ENCODE measurements around the gene FFAR1. TPM values are rescaled to one million over a fixed set of nuclear protein-coding genes. Genes with fewer than 3 reads are reported as not detected.
A peak's percentile ranks its signal among the peaks of the same experiment; 100 is the strongest.

The FFAR1 gene
- total and polyA plus RNA-seq, 7 experiments from 2014 or later = 0.10 to 1.3 (median 0.24) TPM; not detected in 4

DNA sequence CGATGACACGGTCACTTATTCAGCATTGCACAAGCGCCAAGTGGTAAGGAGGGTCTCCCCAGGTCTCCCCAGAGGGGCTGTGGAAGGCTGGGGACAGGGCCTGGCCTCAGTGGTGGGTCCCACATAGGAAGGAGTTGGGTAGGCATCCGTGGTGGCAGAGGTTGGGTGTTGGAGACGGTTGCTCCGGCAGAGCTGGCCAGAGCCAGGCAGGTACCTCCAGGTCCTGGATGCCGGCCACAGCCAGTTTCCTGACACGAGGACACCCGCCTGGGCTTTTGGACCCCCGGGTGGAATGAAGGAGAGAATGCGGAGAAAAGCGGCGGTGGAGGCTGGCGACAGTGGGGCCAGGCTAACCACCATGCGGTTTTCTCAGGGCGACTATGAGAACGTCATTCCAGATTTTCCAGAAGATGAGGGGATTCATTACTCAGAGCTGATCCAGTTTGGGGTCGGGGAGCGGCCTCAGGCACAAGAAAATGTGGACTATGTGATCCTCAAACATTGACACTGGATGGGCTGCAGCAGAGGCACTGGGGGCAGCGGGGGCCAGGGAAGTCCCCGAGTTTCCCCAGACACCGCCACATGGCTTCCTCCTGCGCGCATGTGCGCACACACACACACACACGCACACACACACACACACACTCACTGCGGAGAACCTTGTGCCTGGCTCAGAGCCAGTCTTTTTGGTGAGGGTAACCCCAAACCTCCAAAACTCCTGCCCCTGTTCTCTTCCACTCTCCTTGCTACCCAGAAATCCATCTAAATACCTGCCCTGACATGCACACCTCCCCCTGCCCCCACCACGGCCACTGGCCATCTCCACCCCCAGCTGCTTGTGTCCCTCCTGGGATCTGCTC lies 1.3 kb upstream of the FFAR1 start:
- Histone ChIP-seq H3K27me3 (ENCODE audit: control insufficient read depth in 2 of 2, insufficient read depth in 2 of 2, low read length in 2 of 2) (no peaks in the 10 kb centered on the region), H3K27ac (ENCODE audit: low read depth, low read length) (no peak overlapping the region), H3K36me3 (ENCODE audit: control insufficient read depth in 2 of 3, insufficient read depth in 3 of 3, low read length in 3 of 3) (no peaks in the 10 kb centered on the region), H3K4me1 (ENCODE audit: control insufficient read depth in 2 of 2, insufficient read depth in 2 of 2, low read length in 2 of 2) (peaks cover 18 to 22% of the 10 kb centered on the region in 2 donors), H3K4me3 (ENCODE audit: low read length) (peak overlapping the region; percentile 36), H3K9me3 (ENCODE audit: control insufficient read depth in 2 of 3, low read length in 3 of 3) (no peaks in the 10 kb centered on the region)
- Mint-ChIP-seq H3K27me3 (peaks cover 0 to 17% (median 4%) of the 10 kb centered on the region in 5 donors), H3K27ac (peak overlapping the region in 8 of 9 donors; percentile 14 to 95 (median 78)), H3K4me1 (peaks cover 25 to 38% (median 27%) of the 10 kb centered on the region in 7 donors), H3K36me3 (no peaks in the 10 kb centered on the region), H3K4me3 (peak overlapping the region; percentile 45 to 82 (median 63)), H3K9me3 (peaks cover 0 to 3% (median 0%) of the 10 kb centered on the region in 11 donors)
- POLR2A ChIA-PET = interaction anchor here (0.8 to 1.2 kb wide), 2 partner anchors 65 to 143 kb away, joined by 3 read pairs; no protein-coding TSS in a partner anchor
- intact Hi-C loops (cut with micrococcal nuclease) = loop anchor here (2.0 to 10.0 kb wide), 2 partner anchors 78 to 202 kb away; partner anchors contain the start of genes USF2 (in 2 of the 2) and FXYD7 (in 1 of the 2)
- DNase-seq = peak; percentile 46 to 84 (median 70)
- CTCF ChIA-PET = no interaction called here
- ATAC-seq = peak; percentile 85

DNA sequence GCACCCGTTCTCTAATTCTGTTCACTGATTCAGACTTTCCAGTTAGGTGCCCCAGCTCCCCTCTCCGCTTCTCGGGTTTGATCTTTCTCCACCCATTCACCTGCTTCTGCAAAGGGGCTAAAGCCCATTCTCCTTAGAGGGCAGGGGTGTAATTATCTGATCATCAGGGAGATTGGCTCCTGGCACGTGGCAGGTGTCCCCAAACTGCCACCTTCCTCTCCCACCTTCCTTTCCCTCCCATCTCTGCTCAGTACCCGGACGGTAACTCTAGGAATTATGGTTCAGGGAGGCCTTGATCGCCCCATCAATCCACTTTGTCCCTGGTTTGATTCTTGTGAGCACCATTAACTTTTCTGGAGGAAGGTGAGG lies 212 bp downstream of the FFAR1 start:
- Histone ChIP-seq H3K4me3 (ENCODE audit: low read length) (peak overlapping the region; percentile 36), H3K4me1 (ENCODE audit: control insufficient read depth in 2 of 2, insufficient read depth in 2 of 2, low read length in 2 of 2) (peaks cover 18 to 26% of the 10 kb centered on the region in 2 donors), H3K27ac (ENCODE audit: low read depth, low read length) (no peak overlapping the region), H3K27me3 (ENCODE audit: control insufficient read depth in 2 of 2, insufficient read depth in 2 of 2, low read length in 2 of 2) (no peaks in the 10 kb centered on the region), H3K36me3 (ENCODE audit: control insufficient read depth in 2 of 3, insufficient read depth in 3 of 3, low read length in 3 of 3) (no peaks in the 10 kb centered on the region), H3K9me3 (ENCODE audit: control insufficient read depth in 2 of 3, low read length in 3 of 3) (no peaks in the 10 kb centered on the region)
- no peak for DNase-seq
- H3K4me3 Mint-ChIP-seq = peak overlapping the region in 9 of 10 donors; percentile 50 to 82 (median 59)
- no peak for ATAC-seq
- peaks cover 22 to 42% (median 30%) of the 10 kb centered on the region in 7 donors for H3K4me1 Mint-ChIP-seq
- peaks cover 0 to 3% (median 0%) of the 10 kb centered on the region in 11 donors for H3K9me3 Mint-ChIP-seq
- H3K27ac Mint-ChIP-seq = peak overlapping the region in 6 of 9 donors; percentile 6 to 95 (median 76)
- H3K27me3 Mint-ChIP-seq = peaks cover 0 to 11% (median 4%) of the 10 kb centered on the region in 5 donors
- H3K36me3 Mint-ChIP-seq = no peaks in the 10 kb centered on the region
- intact Hi-C loops (cut with micrococcal nuclease) = loop anchor here (2.0 to 10.0 kb wide), 2 partner anchors 79 to 203 kb away; partner anchors contain the start of genes USF2 (in 2 of the 2) and FXYD7 (in 1 of the 2)
- POLR2A ChIA-PET = no interaction called here
- CTCF ChIA-PET = interaction anchor here (2.0 kb wide), 1 partner anchor 147 kb away, joined by 4 read pairs; no protein-coding TSS in a partner anchor

DNA sequence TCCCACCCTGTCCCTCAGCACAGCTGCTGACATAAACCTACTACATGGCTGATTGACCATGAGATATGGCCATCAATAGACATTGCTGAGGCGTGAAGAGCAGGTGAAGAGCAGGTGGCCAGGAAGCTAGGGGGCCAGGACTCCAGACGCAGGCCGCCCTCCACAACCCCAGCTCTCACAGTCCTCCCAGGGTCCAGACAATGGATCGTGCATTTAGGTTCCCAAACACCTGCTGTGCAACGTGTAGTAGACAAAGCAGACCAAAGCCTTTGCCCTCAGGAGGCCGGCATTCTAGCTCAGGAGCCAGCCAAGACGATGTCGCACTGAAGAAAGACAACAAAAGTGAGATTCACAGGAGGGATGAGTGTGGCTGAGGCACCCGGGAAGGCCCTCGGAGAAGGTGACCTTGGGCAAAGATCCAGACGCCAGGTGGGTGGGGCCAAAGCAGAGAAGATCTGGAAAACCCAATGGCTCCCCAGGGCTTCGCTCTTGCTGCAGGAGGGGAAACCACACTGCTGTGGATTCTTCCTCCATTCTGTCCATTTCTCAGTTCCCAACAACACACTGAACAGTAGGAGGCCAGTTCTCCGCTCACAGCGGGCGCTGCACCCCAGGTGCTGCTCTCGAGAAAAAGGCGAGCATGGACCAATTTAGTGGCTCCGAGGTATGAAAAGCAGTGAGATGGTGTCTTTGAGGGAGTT lies 1.4 kb downstream of the FFAR1 start:
- intact Hi-C loops (cut with micrococcal nuclease) = loop anchor here in 1 of 2 donors (10.0 kb wide), 1 partner anchor 204 kb away; the partner anchor contains the start of gene FXYD7
- H3K4me3 Mint-ChIP-seq = no peak overlapping the region
- H3K9me3 Mint-ChIP-seq = peaks cover 0 to 3% (median 0%) of the 10 kb centered on the region in 11 donors
- Histone ChIP-seq H3K4me3 (ENCODE audit: low read length) (no peak overlapping the region), H3K4me1 (ENCODE audit: control insufficient read depth in 2 of 2, insufficient read depth in 2 of 2, low read length in 2 of 2) (peaks cover 18 to 27% of the 10 kb centered on the region in 2 donors), H3K36me3 (ENCODE audit: control insufficient read depth in 2 of 3, insufficient read depth in 3 of 3, low read length in 3 of 3) (no peaks in the 10 kb centered on the region), H3K27ac (ENCODE audit: low read depth, low read length) (no peak overlapping the region), H3K9me3 (ENCODE audit: control insufficient read depth in 2 of 3, low read length in 3 of 3) (no peaks in the 10 kb centered on the region), H3K27me3 (ENCODE audit: control insufficient read depth in 2 of 2, insufficient read depth in 2 of 2, low read length in 2 of 2) (no peaks in the 10 kb centered on the region)
- ATAC-seq (no peak), DNase-seq (peak in 1 of 9 donors; percentile 4)
- ChIA-PET CTCF (interaction anchor here (2.0 kb wide), 1 partner anchor 146 kb away, joined by 4 read pairs; no protein-coding TSS in a partner anchor), POLR2A (no interaction called here)
- H3K27me3 Mint-ChIP-seq = peaks cover 0 to 7% (median 4%) of the 10 kb centered on the region in 5 donors
- H3K36me3 Mint-ChIP-seq = no peaks in the 10 kb centered on the region
- peaks cover 22 to 44% (median 31%) of the 10 kb centered on the region in 7 donors for H3K4me1 Mint-ChIP-seq
- H3K27ac Mint-ChIP-seq = peak overlapping the region in 1 of 9 donors; percentile 68

DNA sequence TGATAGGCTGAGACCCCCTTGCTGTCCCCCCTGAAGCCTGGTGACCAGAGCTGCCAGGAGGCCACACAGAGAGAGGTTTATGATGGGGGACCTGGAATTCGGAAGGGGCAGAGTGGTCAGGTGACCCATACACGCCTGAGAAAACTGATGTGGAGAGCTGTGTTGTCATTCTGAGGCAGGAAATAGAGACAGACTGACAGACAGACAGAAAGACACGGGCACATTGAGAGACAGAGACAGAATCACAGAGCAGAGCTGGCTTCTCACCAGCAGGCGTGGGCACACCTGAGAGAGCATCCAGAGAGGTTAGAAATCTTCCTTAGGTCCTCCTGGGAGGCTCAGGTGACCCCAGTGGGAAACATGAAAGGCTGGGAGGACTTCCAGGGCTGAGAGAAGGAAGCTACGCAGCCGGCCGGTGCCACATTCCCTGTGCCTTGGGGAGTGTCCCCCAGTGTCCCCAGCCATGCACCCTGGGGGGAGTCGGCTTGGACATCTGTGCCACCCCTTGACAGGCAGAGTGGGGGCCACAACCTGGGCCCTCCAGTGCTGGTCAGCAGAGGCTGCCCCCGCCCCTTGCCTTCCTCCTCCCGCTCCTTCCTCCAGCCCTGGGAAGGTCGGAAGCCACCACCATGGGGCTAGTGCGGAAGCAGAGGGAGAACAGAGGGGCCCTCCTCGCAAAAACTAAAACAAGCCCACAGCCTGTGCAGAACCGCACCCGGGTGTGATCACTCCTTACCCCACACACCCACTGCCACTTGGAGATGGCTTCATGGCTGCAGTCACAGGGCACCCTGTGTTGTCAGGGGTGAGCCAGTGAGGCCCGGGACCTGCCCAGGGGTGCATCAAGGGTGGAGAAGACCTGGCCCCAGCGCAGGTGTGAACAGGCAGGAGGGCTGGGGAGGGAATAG lies 2.2 kb downstream of the FFAR1 start:
- Histone ChIP-seq H3K4me1 (ENCODE audit: control insufficient read depth in 2 of 2, insufficient read depth in 2 of 2, low read length in 2 of 2) (peaks cover 18 to 27% of the 10 kb centered on the region in 2 donors), H3K27ac (ENCODE audit: low read depth, low read length) (no peak overlapping the region), H3K36me3 (ENCODE audit: control insufficient read depth in 2 of 3, insufficient read depth in 3 of 3, low read length in 3 of 3) (no peaks in the 10 kb centered on the region), H3K4me3 (ENCODE audit: low read length) (no peak overlapping the region), H3K27me3 (ENCODE audit: control insufficient read depth in 2 of 2, insufficient read depth in 2 of 2, low read length in 2 of 2) (no peaks in the 10 kb centered on the region), H3K9me3 (ENCODE audit: control insufficient read depth in 2 of 3, low read length in 3 of 3) (no peaks in the 10 kb centered on the region)
- peak overlapping the region in 1 of 9 donors; percentile 68 for H3K27ac Mint-ChIP-seq
- POLR2A ChIA-PET = no interaction called here
- DNase-seq (peak in 1 of 9 donors; percentile 4), ATAC-seq (no peak)
- H3K27me3 Mint-ChIP-seq = peaks cover 0 to 7% (median 4%) of the 10 kb centered on the region in 5 donors
- H3K9me3 Mint-ChIP-seq = peaks cover 0 to 3% (median 0%) of the 10 kb centered on the region in 11 donors
- peaks cover 22 to 44% (median 31%) of the 10 kb centered on the region in 7 donors for H3K4me1 Mint-ChIP-seq
- H3K4me3 Mint-ChIP-seq = no peak overlapping the region
- intact Hi-C loops (cut with micrococcal nuclease) = loop anchor here in 1 of 2 donors (10.0 kb wide), 1 partner anchor 205 kb away; the partner anchor contains the start of gene FXYD7
- no peaks in the 10 kb centered on the region for H3K36me3 Mint-ChIP-seq
- CTCF ChIA-PET = interaction anchor here (1.4 kb wide), 1 partner anchor 113 kb away, joined by 3 read pairs; no protein-coding TSS in a partner anchor

DNA sequence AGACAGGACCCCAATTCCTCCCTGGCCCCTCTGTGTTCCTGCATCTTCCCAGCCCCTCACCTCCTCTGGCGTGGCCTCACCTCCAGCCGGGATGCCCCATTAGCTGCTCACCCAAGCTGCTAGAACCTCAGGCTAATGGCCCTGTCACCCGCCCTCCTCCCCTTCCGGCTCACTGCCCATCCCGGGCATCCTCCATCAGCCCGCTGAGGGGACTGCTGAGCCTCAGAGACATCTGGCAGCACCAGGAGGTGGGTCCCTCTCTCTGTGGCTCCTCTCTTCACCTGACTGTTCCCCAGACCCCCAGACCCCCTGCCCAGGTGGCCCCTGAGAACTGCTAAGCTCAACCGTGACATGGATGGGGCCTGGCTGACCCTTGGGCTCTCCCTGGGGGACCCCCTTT lies 2.9 kb downstream of the FFAR1 start:
- H3K27ac ChIP-seq (ENCODE audit: low read depth, low read length) = no peak overlapping the region
- H3K9me3 ChIP-seq (ENCODE audit: control insufficient read depth in 2 of 3, low read length in 3 of 3) = no peaks in the 10 kb centered on the region
- CTCF ChIA-PET = interaction anchor here (0.7 to 1.4 kb wide), 2 partner anchors 112 to 144 kb away, joined by 3 read pairs; no protein-coding TSS in a partner anchor
- H3K27me3 ChIP-seq (ENCODE audit: control insufficient read depth in 2 of 2, insufficient read depth in 2 of 2, low read length in 2 of 2) = no peaks in the 10 kb centered on the region
- Mint-ChIP-seq H3K36me3 (no peaks in the 10 kb centered on the region), H3K4me3 (no peak overlapping the region), H3K9me3 (peaks cover 0 to 3% (median 0%) of the 10 kb centered on the region in 11 donors), H3K27ac (peak overlapping the region in 1 of 9 donors; percentile 39), H3K27me3 (peaks cover 0 to 7% (median 0%) of the 10 kb centered on the region in 5 donors), H3K4me1 (peaks cover 22 to 42% (median 30%) of the 10 kb centered on the region in 7 donors)
- intact Hi-C loops (cut with micrococcal nuclease) = no loop called here
- POLR2A ChIA-PET = interaction anchor here (0.6 kb wide), 1 partner anchor 69 kb away, joined by 3 read pairs; no protein-coding TSS in a partner anchor
- DNase-seq (no peak), ATAC-seq (no peak)
- H3K4me1 ChIP-seq (ENCODE audit: control insufficient read depth in 2 of 2, insufficient read depth in 2 of 2, low read length in 2 of 2) = peaks cover 18 to 27% of the 10 kb centered on the region in 2 donors
- no peaks in the 10 kb centered on the region for H3K36me3 ChIP-seq (ENCODE audit: control insufficient read depth in 2 of 3, insufficient read depth in 3 of 3, low read length in 3 of 3)
- no peak overlapping the region for H3K4me3 ChIP-seq (ENCODE audit: low read length)

All from naive thymus-derived CD4-positive, alpha-beta T cell (primary cell).